ENCODE data around the gene ERCC6L. TPM values are rescaled to one million over a fixed set of nuclear protein-coding genes. Genes with fewer than 3 reads are reported as not detected.

ERCC6L gene
- total and polyA plus RNA-seq, 7 experiments from 2014 or later, result 0.11 to 6.6 (median 0.22) TPM

Other genes with a start within 250 kb of the ERCC6L start
- 1 to 10 TPM in 1 of 5 experiments, under 1 TPM in 4; 0.08 to 2.1 (median 0.19) TPM for gene RTL5, start 107.1 kb downstream of the ERCC6L start, total RNA-seq
- not detected for gene RTL5, start 107.1 kb downstream of the ERCC6L start, polyA plus RNA-seq
- gene PIN4, start 57.3 kb downstream of the ERCC6L start, total RNA-seq, result 10 to 100 TPM in 2 of 5 experiments, 1 to 10 TPM in 3; 2.0 to 13.6 (median 9.5) TPM
- gene PIN4, start 57.3 kb downstream of the ERCC6L start, polyA plus RNA-seq, result 10 to 100 TPM; 16.6 to 30.9 TPM
- gene RPS4X, start 38.2 kb upstream of the ERCC6L start, total RNA-seq, result 1,000 to 10,000 TPM in 4 of 5 experiments, 100 to 1,000 TPM in 1; 939 to 1,615 (median 1,588) TPM
- gene RPS4X, start 38.2 kb upstream of the ERCC6L start, polyA plus RNA-seq, result 1,000 to 10,000 TPM in 1 of 2 donors, 100 to 1,000 TPM in 1; 971 to 1,125 TPM
- 1 to 10 TPM in 1 of 5 experiments, not detected in 4; 1.5 TPM for gene CITED1, start 66.9 kb upstream of the ERCC6L start, total RNA-seq
- gene CITED1, start 66.9 kb upstream of the ERCC6L start, polyA plus RNA-seq, result not detected

All from naive thymus-derived CD4-positive, alpha-beta T cell (primary cell).